UCSD-AML1 (cell line): Measurements from ENCODE around the gene UBAC2.
"Not testable (repeated sequence)": the region's sequence is repeated elsewhere in the genome, so short reads cannot be mapped to it uniquely, and the experiment has no call there.

ENCODE experiments used
- DNase-seq: peaks from one replicate; lab custom pipeline; 2025; ENCODE audit not compliant: unreplicated experiment; lab: John Stamatoyannopoulos, UW

Gene UBAC2

GRCh38 chr13:99231721-99232120 is 31.1 kb downstream of the UBAC2 start:
- DNase-seq: no peak

- DNase-seq: no peak
These were observed 37.5 kb downstream of the UBAC2 start for GRCh38 chr13:99237981-99238662.

GRCh38 chr13:99246100-99246499 is 45.4 kb downstream of the UBAC2 start:
- no peak for DNase-seq

GRCh38 chr13:99249178-99249577 is 48.5 kb downstream of the UBAC2 start:
- not testable (repeated sequence) for DNase-seq

- DNase-seq: not testable (repeated sequence)
These were observed 49.0 kb downstream of the UBAC2 start for GRCh38 chr13:99249606-99250005.

- no peak for DNase-seq
These were observed 50.5 kb downstream of the UBAC2 start for GRCh38 chr13:99250982-99251825.

GRCh38 chr13:99251921-99252320 is 51.3 kb downstream of the UBAC2 start:
- DNase-seq: no peak

GRCh38 chr13:99254830-99255229 is 54.2 kb downstream of the UBAC2 start:
- DNase-seq: no peak

- no peak for DNase-seq
These were observed 54.6 kb downstream of the UBAC2 start for GRCh38 chr13:99255271-99255670.

- DNase-seq: no peak
These were observed 55.6 kb downstream of the UBAC2 start for GRCh38 chr13:99256283-99256682.

GRCh38 chr13:99256709-99257108 is 56.1 kb downstream of the UBAC2 start:
- DNase-seq: no peak

- no peak for DNase-seq
These were observed 56.6 kb downstream of the UBAC2 start for GRCh38 chr13:99257291-99257690.

- DNase-seq: no peak
These were observed 57.7 kb downstream of the UBAC2 start, which contains the start of gene GPR18 for GRCh38 chr13:99258210-99258860. GPR18 (minus strand) TSS chr13:99258379; CDS start chr13:99255872, 2,507 bp downstream.

- no peak for DNase-seq
These were observed 58.3 kb downstream of the UBAC2 start for GRCh38 chr13:99258946-99259345.

- DNase-seq: no peak
These were observed 59.6 kb downstream of the UBAC2 start for GRCh38 chr13:99260216-99260615.

GRCh38 chr13:99261059-99261458 is 60.4 kb downstream of the UBAC2 start:
- no peak for DNase-seq

GRCh38 chr13:99263126-99263785 is 62.6 kb downstream of the UBAC2 start:
- no peak for DNase-seq

- peak; percentile 29 for DNase-seq
These were observed 63.4 kb downstream of the UBAC2 start for GRCh38 chr13:99264051-99264450.

GRCh38 chr13:99265162-99265800 is 64.6 kb downstream of the UBAC2 start:
- no peak for DNase-seq

- DNase-seq: no peak
These were observed 65.3 kb downstream of the UBAC2 start for GRCh38 chr13:99265821-99266426.
